NCI-H2107 treated with DMSO at 0.1 percent for 48 hours (cell line): ENCODE results near the gene AKAP8.
A peak's percentile ranks its signal among the peaks of the same experiment; 100 is the strongest.
"Not testable (repeated sequence)": the region's sequence is repeated elsewhere in the genome, so short reads cannot be mapped to it uniquely, and the experiment has no call there.

Experiments
- DNase-seq: peaks from one replicate; lab custom pipeline; 2025; ENCODE audit not compliant: unreplicated experiment; lab: John Stamatoyannopoulos, UW

AKAP8 gene

DNA sequence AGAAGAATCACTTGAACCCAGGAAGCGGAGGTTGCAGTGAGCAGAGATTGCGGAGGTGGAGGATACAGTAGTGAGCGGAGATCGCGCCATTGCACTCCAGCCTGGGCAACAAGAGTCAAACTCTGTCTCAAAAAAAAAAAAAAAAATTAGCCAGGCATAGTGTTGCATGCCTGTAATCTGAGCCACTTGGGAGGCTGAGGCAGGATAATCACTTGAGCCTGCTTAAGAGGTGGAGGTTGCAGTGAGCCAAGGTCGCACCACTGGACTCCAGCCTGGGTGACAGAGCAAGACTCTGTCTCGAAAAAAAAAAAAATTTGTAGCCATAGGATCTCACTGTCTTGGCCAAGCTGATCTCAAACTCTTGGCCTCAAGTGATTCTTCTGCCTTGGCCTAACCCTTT lies 43.6 kb downstream of the AKAP8 start:
- not testable (repeated sequence) for DNase-seq

- no peak for DNase-seq
These were observed 47.1 kb downstream of the AKAP8 start, which contains the start of gene BRD4 for GRCh38 chr19:15332311-15332996. Gene BRD4 (minus strand): TSS chr19:15332539. CDS start chr19:15273099, 59,440 bp downstream.

- no peak for DNase-seq
These were observed 47.9 kb downstream of the AKAP8 start for GRCh38 chr19:15331419-15332310.

DNA sequence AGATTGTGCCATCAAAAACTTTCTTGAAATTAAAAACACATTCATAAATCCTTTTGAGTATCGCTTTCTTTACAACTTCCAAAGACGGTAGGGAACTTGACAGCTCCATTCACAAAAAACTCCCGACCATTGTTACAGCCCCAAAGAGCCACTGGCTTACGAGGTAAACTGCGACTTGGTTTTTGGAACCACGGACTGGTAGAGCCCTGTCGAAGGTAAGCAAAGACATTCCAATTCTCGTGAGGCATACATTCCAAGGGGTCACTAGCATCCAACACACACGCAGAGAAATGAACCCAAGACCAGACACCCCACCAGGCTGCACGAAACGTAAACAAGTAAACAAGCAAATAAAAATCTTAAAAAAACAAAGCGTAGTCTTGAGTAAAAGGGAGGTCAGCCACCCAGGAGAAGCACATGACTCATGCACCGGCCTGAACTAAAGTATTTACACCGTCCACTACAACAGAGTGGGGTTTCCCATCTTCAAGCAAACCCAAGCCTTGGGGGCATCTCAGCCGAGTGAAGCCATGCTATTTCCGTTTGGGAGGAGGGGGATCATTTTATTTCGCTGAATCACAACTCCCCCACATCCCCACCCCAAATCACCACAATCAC lies 48.7 kb downstream of the AKAP8 start:
- no peak for DNase-seq

GRCh38 chr19:15328312-15328711 lies 51.3 kb downstream of the AKAP8 start:
- no peak for DNase-seq

GRCh38 chr19:15324791-15325519 lies 54.6 kb downstream of the AKAP8 start:
- DNase-seq = no peak

DNA sequence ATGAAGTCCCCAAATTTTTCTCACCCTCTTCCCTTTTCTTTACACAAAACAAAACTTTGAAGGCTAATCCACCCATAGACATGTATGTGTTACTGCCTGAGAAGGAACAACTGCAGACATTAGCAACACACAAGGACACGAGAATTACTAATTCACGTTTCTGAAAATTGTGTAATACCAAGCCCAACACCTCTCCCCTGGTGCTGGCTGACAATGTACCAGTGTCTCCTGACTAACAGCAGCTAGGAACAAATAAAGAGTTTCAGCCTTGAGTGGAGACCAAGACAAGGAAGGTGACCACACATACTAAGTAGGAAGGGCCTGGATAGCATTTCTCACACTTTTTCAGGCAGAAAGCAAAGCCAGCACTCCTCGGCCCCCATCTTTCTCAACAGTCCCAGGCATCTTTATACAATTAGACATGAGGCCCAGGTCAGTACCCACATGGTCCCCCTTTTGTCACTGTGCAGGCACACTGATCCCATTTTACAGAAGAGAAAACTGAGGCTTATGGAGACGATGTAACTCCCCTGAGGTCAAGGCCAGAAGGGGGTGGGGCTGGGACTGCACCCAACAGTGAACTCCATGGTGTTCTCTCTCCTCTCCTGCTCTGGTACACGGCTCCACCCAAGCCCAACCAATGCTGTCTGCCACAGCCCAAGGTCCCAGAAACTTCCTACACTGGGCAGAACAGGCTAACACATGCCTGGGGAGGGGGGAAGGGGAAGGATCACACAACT lies 55.9 kb downstream of the AKAP8 start:
- DNase-seq = no peak

GRCh38 chr19:15321739-15322138 lies 57.8 kb downstream of the AKAP8 start:
- DNase-seq = no peak

DNA sequence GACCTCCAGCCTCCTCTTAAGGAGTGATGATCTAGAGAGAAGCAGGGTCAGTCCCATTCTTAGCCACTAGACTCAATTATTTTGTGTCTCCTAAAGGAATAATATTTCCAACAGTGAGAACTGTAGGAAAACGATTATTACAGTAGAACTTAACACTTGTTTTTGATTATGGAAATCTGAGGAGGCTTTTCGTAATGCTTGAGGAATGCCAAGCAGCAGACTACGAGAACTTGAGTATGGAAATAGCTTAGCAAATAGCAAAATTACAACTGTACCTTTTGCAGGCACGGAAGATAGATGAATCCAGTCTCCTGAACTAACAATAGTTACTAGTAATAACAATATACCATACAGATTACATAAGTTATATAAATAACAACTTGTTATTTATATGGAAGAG lies 59.5 kb downstream of the AKAP8 start:
- no peak for DNase-seq

GRCh38 chr19:15318241-15318691 lies 61.3 kb downstream of the AKAP8 start:
- DNase-seq = no peak

GRCh38 chr19:15317392-15318071 lies 62.1 kb downstream of the AKAP8 start:
- DNase-seq = no peak

DNA sequence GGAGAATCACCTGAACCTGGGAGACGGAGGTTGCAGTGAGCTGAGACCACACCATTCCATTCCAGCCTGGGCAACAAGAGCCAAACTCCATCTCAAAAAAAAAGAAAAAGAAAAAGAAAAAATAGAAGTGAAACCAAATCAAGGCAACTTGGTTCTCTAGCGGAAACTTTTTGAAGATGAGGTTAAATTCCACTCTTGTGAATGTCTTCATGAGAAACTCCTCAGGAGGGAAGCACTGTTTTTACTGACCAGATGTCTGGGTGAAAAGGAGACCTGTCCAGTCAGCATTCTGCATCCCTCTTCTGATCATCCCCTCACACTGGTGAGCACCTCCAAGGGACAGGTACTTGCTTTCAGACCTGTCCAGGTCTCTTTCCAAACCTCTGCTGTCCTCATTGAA lies 63.1 kb downstream of the AKAP8 start:
- no peak for DNase-seq

DNA sequence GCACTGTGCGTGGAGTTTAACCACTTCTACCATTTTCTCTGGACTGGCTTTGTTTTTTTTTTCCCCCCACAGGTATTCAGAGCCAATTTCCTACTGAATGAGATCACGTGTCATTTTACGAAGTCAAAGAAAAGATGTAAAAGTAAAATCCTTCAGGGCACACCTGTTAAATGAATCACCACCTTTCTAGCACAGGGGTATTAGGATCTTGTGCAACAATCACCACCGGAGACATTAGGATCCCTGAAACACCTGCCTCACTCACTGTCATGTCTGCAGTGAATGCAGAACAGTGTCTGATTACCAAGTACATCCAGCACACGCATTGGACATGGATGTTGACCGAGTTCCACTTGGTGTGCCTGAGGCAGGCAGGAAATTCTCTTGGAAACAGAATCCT lies 64.5 kb downstream of the AKAP8 start:
- DNase-seq = peak; percentile 76

- DNase-seq = no peak
These were observed 65.8 kb downstream of the AKAP8 start for GRCh38 chr19:15313649-15314279.

DNA sequence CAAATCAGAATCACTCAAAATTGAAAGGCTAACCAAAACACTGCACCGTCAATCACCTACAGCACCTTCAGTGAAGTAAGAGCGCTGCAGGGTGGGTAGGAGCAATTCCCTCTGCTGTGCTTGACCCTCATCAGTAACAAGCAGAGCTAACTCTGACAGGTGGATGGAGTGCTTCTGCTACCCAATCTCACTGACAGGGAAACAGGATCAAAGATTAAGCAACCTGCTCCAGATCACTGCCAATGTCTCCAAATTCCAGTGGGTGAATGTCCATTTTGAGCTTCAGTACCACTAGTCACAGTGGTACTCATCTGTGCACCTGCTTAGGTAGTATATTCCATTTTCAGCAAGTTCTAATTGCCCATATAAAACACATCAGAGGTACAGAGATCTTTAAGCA lies 72.4 kb downstream of the AKAP8 start:
- DNase-seq = no peak

GRCh38 chr19:15305582-15306334 lies 73.8 kb downstream of the AKAP8 start:
- DNase-seq = no peak

- DNase-seq = no peak
These were observed 75.4 kb downstream of the AKAP8 start for GRCh38 chr19:15304140-15304705.
